GM21737 (cell line): ENCODE data around the gene PRKCE.
"Not testable (repeated sequence)": the region's sequence is repeated elsewhere in the genome, so short reads cannot be mapped to it uniquely, and the experiment has no call there.

Experiments
- ATAC-seq: cut with Tn5 transposase; IDR thresholded peaks from one replicate; pipeline ENCODE4 v1.9.1; 2021; ENCODE audit warnings: mild to moderate bottlenecking, moderate library complexity; ENCODE audit not compliant: unreplicated experiment

Gene PRKCE

GRCh38 chr2:46197672-46198071, 546.2 kb downstream of the PRKCE start:
- ATAC-seq: no peak

- no peak for ATAC-seq
Measured at GRCh38 chr2:46198164-46198883, 546.8 kb downstream of the PRKCE start.

- ATAC-seq: no peak
Measured at GRCh38 chr2:46198966-46199365, 547.5 kb downstream of the PRKCE start.

GRCh38 chr2:46200100-46200690, 548.7 kb downstream of the PRKCE start:
- no peak for ATAC-seq

GRCh38 chr2:46200861-46201605, 549.6 kb downstream of the PRKCE start:
- ATAC-seq: no peak

GRCh38 chr2:46202453-46202852, 551.0 kb downstream of the PRKCE start:
- ATAC-seq: no peak

- ATAC-seq: no peak
Measured at GRCh38 chr2:46202987-46203386, 551.5 kb downstream of the PRKCE start.

GRCh38 chr2:46203636-46204035, 552.2 kb downstream of the PRKCE start:
- ATAC-seq: not testable (repeated sequence)

GRCh38 chr2:46207591-46207990, 556.1 kb downstream of the PRKCE start:
- ATAC-seq: no peak

GRCh38 chr2:46208766-46209165, 557.3 kb downstream of the PRKCE start:
- ATAC-seq: no peak

GRCh38 chr2:46210063-46210462, 558.6 kb downstream of the PRKCE start:
- no peak for ATAC-seq

- ATAC-seq: no peak
Measured at GRCh38 chr2:46211461-46211860, 560.0 kb downstream of the PRKCE start.

- ATAC-seq: no peak
Measured at GRCh38 chr2:46213906-46214305, 562.4 kb downstream of the PRKCE start.

GRCh38 chr2:46216213-46216612, 564.7 kb downstream of the PRKCE start:
- no peak for ATAC-seq

GRCh38 chr2:46223514-46223913, 572.0 kb downstream of the PRKCE start:
- ATAC-seq: not testable (repeated sequence)

GRCh38 chr2:46225150-46225625, 573.7 kb downstream of the PRKCE start:
- no peak for ATAC-seq

GRCh38 chr2:46225730-46226129, 574.3 kb downstream of the PRKCE start:
- no peak for ATAC-seq

- ATAC-seq: no peak
Measured at GRCh38 chr2:46226620-46227019, 575.1 kb downstream of the PRKCE start.

- no peak for ATAC-seq
Measured at GRCh38 chr2:46227022-46227421, 575.5 kb downstream of the PRKCE start.

- ATAC-seq: no peak
Measured at GRCh38 chr2:46227674-46228289, 576.3 kb downstream of the PRKCE start.
